GM15510 (cell line): Measurements from ENCODE around the gene JAKMIP1.

ENCODE experiments used
- POLR2A ChIP-seq: IDR thresholded peaks from 3 replicates; pipeline ENCODE4 v1.6.1; 2011; ENCODE audit warnings: borderline replicate concordance; ENCODE audit not compliant: insufficient read length; ENCODE audit errors: extremely low read depth

JAKMIP1 gene

GRCh38 chr4:5990446-5991160, 209.7 kb downstream of the JAKMIP1 start:
- no peak for TF ChIP-seq POLR2A

DNA sequence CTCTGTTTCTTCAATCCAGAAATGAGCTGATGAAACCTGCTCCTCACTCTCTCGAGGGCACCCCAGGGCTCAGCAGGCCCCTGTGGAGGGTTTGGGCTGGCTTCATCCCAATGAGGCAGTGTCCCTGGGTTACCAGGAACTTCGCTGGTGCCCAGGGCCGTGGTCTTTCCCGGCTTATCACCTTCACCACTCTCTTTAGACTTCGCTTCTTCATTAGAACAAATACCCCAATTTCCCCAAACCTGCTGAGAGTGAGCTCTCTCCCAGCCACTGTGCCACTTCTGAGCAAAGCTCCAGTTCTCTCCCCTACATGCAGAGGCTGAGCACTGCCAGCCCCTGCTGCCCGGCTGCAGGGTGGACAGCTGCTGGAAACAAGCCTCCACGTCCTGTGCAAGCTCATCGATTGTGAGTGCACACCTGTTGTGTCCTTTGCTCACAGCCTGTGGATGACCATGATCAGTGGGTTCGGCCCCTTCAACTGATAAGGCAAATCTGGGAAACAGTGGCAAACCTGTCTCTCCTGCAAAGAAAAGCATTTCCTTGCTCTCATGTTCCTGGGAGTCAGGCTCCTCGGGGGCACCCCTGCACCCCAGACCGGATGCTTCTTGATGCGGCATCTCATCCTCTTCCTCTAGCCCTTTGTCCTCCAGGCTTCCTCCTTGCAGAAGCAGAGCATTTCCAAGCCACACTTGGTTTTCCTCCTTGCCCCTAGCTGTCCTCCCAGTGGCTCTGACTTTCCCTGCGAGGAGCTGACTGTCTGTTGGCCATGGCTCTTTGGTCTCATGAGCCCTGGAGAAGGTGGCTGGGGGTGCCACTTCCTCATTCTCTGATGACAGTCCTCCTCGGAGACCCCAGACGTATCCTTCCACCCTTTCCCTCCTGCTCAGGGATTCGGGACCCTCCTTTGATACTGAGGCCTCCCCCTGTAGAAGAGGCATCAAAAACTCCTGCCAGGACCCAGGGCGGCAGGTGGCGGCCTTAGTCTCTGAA, 210.8 kb downstream of the JAKMIP1 start:
- TF ChIP-seq POLR2A, result no peak

- no peak for TF ChIP-seq POLR2A
These were observed 212.1 kb downstream of the JAKMIP1 start for GRCh38 chr4:5988086-5988845.

GRCh38 chr4:5984843-5985242, 215.5 kb downstream of the JAKMIP1 start:
- no peak for TF ChIP-seq POLR2A

- no peak for TF ChIP-seq POLR2A
These were observed 218.0 kb downstream of the JAKMIP1 start for GRCh38 chr4:5982156-5982973.

DNA sequence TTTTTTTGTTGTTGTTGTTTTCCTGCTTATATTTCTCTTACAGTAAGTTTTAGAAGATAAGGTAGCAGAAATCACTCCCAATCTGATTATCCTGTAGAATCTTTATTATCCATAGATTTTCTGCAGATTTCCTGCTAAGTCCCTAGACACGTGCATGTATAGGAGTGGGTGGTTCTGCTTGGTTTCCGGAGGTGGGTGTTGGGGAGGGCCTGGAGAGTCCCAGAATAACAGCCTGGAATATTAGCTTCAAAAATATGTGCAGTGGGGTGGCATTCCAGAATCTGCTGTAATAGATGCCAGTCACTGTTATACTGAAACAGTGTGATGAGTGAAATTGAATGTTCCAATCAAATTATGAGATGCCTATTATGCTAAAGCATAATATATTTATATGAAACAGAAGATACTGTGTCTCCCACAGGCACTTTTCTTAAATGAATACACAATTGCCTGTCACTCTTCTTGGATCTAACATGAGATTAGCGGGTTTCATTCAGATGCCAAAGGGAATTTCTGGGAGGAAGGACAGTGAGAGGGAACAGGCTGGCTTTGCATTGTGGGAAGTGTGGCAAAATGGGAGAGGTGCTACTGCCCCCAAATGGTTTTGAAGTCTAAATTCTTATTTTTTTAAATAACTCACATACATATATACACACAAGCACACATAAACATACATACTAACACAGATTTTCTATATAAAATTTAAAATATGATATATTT, 219.8 kb downstream of the JAKMIP1 start:
- no peak for TF ChIP-seq POLR2A

DNA sequence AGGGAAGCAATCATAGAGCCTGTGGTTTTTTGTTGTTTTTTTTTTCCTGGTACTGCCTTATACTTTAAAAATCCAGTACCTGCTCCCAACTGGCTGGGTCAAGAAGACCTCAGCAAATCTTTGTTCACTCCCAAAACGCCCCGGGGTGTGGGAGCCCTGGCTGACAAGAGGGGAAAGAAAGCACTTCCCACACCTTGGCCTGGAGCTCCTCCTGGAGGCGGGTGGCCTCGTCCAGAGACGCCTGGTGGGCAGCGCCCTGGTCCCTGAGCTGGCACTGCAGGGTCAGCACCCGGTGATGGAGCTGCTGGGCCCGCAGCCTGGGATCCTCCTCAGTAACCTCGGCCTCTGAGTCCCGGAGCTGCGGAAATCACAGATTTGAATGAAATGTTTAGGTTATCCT, 220.4 kb downstream of the JAKMIP1 start:
- TF ChIP-seq POLR2A, result no peak

DNA sequence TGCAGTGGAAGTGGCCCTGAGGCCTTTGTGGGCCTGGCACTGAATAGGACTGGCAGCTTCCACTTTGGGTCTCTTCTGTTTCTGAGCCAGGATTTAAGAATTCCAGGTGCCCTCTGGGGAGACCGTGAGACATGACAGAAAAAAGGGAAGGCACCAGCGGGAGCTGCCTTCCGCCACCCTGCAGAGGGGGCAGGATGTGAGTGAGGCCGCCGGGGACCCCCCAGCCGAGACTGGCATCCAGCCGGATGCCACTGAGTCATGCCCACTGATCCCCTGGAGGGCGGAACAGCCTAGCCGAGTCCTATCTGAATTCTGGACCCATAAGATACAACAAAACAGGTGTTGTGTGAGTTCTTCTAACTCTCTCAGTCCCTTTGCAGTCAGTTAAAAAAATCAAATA, 223.4 kb downstream of the JAKMIP1 start:
- TF ChIP-seq POLR2A, result no peak

GRCh38 chr4:5976431-5976830, 223.9 kb downstream of the JAKMIP1 start:
- TF ChIP-seq POLR2A, result no peak
